H9 (cell line): ENCODE data around the gene CAVIN1. TPM values are rescaled to one million over a fixed set of nuclear protein-coding genes. Genes with fewer than 3 reads are reported as not detected.

Experiments
- DNase-seq: peaks from one replicate; pipeline ENCODE4 v3.0.0-alpha.2; 2017
- H2AFZ ChIP-seq: one replicate; pipeline ENCODE4 v1.6.1; 2013; ENCODE audit warnings: mild to moderate bottlenecking, low read length, control low read depth, moderate library complexity
- H2AK5ac ChIP-seq: 2 replicates; pipeline ENCODE4 v1.6.1; 2013; ENCODE audit warnings: low read length, control low read depth, mixed read lengths; ENCODE audit not compliant: insufficient read length
- H2BK120ac ChIP-seq: one replicate; pipeline ENCODE4 v1.6.1; 2013; ENCODE audit warnings: low read depth, mild to moderate bottlenecking, low read length, control low read depth, inconsistent platforms; ENCODE audit not compliant: poor library complexity, severe bottlenecking
- H2BK12ac ChIP-seq: 2 replicates; pipeline ENCODE4 v1.6.1; 2013; ENCODE audit warnings: low read length, control low read depth, mixed read lengths, low read depth; ENCODE audit not compliant: insufficient read length
- H2BK15ac ChIP-seq: 2 replicates; pipeline ENCODE4 v1.6.1; 2013; ENCODE audit warnings: low read depth, low read length, control low read depth
- H2BK20ac ChIP-seq: one replicate; pipeline ENCODE4 v1.6.1; 2013; ENCODE audit warnings: low read depth, mild to moderate bottlenecking, low read length, control low read depth, inconsistent platforms; ENCODE audit not compliant: poor library complexity, severe bottlenecking
- H2BK5ac ChIP-seq: 2 replicates; pipeline ENCODE4 v1.6.1; 2013; ENCODE audit warnings: low read length, control low read depth, mixed read lengths; ENCODE audit not compliant: insufficient read length
- H3K14ac ChIP-seq: 2 replicates; pipeline ENCODE4 v1.6.1; 2013; ENCODE audit warnings: low read length, control low read depth; ENCODE audit not compliant: insufficient read depth
- H3K18ac ChIP-seq: 2 replicates; pipeline ENCODE4 v1.6.1; 2013; ENCODE audit warnings: low read depth, mild to moderate bottlenecking, mixed read lengths, low read length, control low read depth; ENCODE audit not compliant: insufficient read length
- H3K23ac ChIP-seq: 2 replicates; pipeline ENCODE4 v1.6.1; 2013; ENCODE audit warnings: low read length, control low read depth, mixed read lengths, low read depth; ENCODE audit not compliant: insufficient read length
- H3K23me2 ChIP-seq: 2 replicates; pipeline ENCODE4 v1.6.1; 2013; ENCODE audit warnings: low read depth, mild to moderate bottlenecking, mixed read lengths, low read length, control low read depth; ENCODE audit not compliant: insufficient read length, poor library complexity, severe bottlenecking
- H3K27ac ChIP-seq: 2 replicates; pipeline ENCODE4 v1.5.1; 2013; ENCODE audit warnings: low read length, control low read depth, mixed read lengths, low read depth; ENCODE audit not compliant: insufficient read length
- H3K27me3 ChIP-seq: 2 replicates; pipeline ENCODE4 v1.6.1; 2013; ENCODE audit warnings: low read length, control low read depth, inconsistent platforms; ENCODE audit not compliant: insufficient read depth
- H3K4ac ChIP-seq: 2 replicates; pipeline ENCODE4 v1.6.1; 2013; ENCODE audit warnings: low read depth, mild to moderate bottlenecking, control low read depth, inconsistent platforms, low read length, moderate library complexity
- H3K4me1 ChIP-seq: 2 replicates; pipeline ENCODE4 v1.6.1; 2013; ENCODE audit warnings: low read length, control low read depth, inconsistent platforms; ENCODE audit not compliant: insufficient read depth
- H3K4me2 ChIP-seq: 2 replicates; pipeline ENCODE4 v1.6.1; 2013; ENCODE audit warnings: low read length, control low read depth, mixed read lengths; ENCODE audit not compliant: insufficient read length, insufficient read depth
- H3K56ac ChIP-seq: 2 replicates; pipeline ENCODE4 v1.6.1; 2013; ENCODE audit warnings: low read depth, mild to moderate bottlenecking, mixed read lengths, low read length, control low read depth; ENCODE audit not compliant: insufficient read length
- H3K79me1 ChIP-seq: 2 replicates; pipeline ENCODE4 v1.6.1; 2013; ENCODE audit warnings: low read depth, mild to moderate bottlenecking, moderate library complexity, low read length, control low read depth, inconsistent platforms; ENCODE audit not compliant: insufficient read depth, poor library complexity, severe bottlenecking
- H3K79me2 ChIP-seq: 2 replicates; pipeline ENCODE4 v1.6.1; 2013; ENCODE audit warnings: low read length, control low read depth, inconsistent platforms; ENCODE audit not compliant: insufficient read depth
- H3K9ac ChIP-seq: 2 replicates; pipeline ENCODE4 v1.6.1; 2013; ENCODE audit warnings: low read length, control low read depth, mixed read lengths; ENCODE audit not compliant: insufficient read length; ENCODE audit errors: extremely low read depth
- H3K9me3 ChIP-seq: one replicate; pipeline ENCODE4 v1.6.1; 2013; ENCODE audit warnings: low read depth, low read length, inconsistent platforms; ENCODE audit not compliant: control insufficient read depth
- H3T11ph ChIP-seq: one replicate; pipeline ENCODE4 v1.6.1; 2013; ENCODE audit warnings: mild to moderate bottlenecking, low read length, control low read depth, inconsistent platforms
- H4K20me1 ChIP-seq: one replicate; pipeline ENCODE4 v1.6.1; 2013; ENCODE audit not compliant: control insufficient read depth, insufficient read length, insufficient read depth
- H4K5ac ChIP-seq: 2 replicates; pipeline ENCODE4 v1.6.1; 2013; ENCODE audit warnings: low read depth, mild to moderate bottlenecking, mixed read lengths, low read length, control low read depth; ENCODE audit not compliant: insufficient read length
- H4K8ac ChIP-seq: replicated peaks from 2 replicates; pipeline ENCODE4 v1.6.1; 2013; ENCODE audit warnings: low read length, control low read depth, mixed read lengths, low read depth; ENCODE audit not compliant: insufficient read length
- H4K91ac ChIP-seq: 2 replicates; pipeline ENCODE4 v1.6.1; 2013; ENCODE audit warnings: low read depth, mild to moderate bottlenecking, moderate library complexity, mixed read lengths, low read length, control low read depth; ENCODE audit not compliant: insufficient read length
- H3K27ac Mint-ChIP-seq, 3 experiments: 2 replicates in 2 of 3; 3 replicates in 1 of 3; pipeline ENCODE4 v1.8.0; 2020 to 2021; ENCODE audit warnings: mixed read lengths in 3 of 3, mild to moderate bottlenecking in 1 of 3, moderate library complexity in 1 of 3
- H3K27me3 Mint-ChIP-seq: 2 replicates; pipeline ENCODE4 v1.8.0; 2021; ENCODE audit warnings: low read depth, mild to moderate bottlenecking, moderate library complexity, mixed read lengths
- H3K36me3 Mint-ChIP-seq, 3 experiments: 2 replicates in 2 of 3; 3 replicates in 1 of 3; pipeline ENCODE4 v1.8.0; 2020 to 2021; ENCODE audit warnings: low read depth in 3 of 3, mixed read lengths in 3 of 3; ENCODE audit not compliant: insufficient read depth in 1 of 3
- H3K4me1 Mint-ChIP-seq, 2 experiments: 2 replicates each; pipeline ENCODE4 v1.8.0; 2020; ENCODE audit warnings: mixed read lengths in 2 of 2
- H3K4me3 Mint-ChIP-seq, 2 experiments: 2 replicates in 1 of 2; 3 replicates in 1 of 2; pipeline ENCODE4 v1.8.0; 2020 to 2021; ENCODE audit warnings: mild to moderate bottlenecking in 2 of 2, mixed read lengths in 2 of 2, moderate library complexity in 1 of 2
- H3K9me3 Mint-ChIP-seq, 2 experiments: 2 replicates in 1 of 2; 3 replicates in 1 of 2; pipeline ENCODE4 v1.8.0; 2020; ENCODE audit warnings: mild to moderate bottlenecking in 2 of 2, mixed read lengths in 2 of 2, moderate library complexity in 1 of 2
- CTCF ChIP-seq: fragments of 200-600 bp; sonication (generic); conservative IDR thresholded peaks from 3 replicates; pipeline ENCODE4 v1.8.0; 2021; ENCODE audit warnings: antibody characterized with exemption, mild to moderate bottlenecking
- WGBS: extraction: QIAGEN DNeasy Blood & Tissue Kit; methylation state at CpG from one replicate; pipeline ENCODE4 v1.1.7; 2013; ENCODE audit warnings: missing lambda C conversion rate, low lambda C conversion rate, mixed read lengths; ENCODE audit not compliant: insufficient read length; ENCODE audit errors: extremely low coverage; 5-methylcytosine and 5-hydroxymethylcytosine counted together
- total RNA-seq: library from RNA; stranded (reverse); gene quantifications from 2 replicates; pipeline ENCODE4 v1.2.1, GENCODE V29; 2021

The CAVIN1 gene
- total RNA-seq, 1 experiment from 2014 or later = 65.2 TPM

- no peak overlapping the region for H3T11ph ChIP-seq
- no peak overlapping the region for H2AFZ ChIP-seq
- no peaks in the 10 kb centered on the region for H3K79me1 ChIP-seq
- H2BK12ac ChIP-seq = no peak overlapping the region
- H3K9me3 ChIP-seq = no peaks in the 10 kb centered on the region
- H2AK5ac ChIP-seq = no peak overlapping the region
- H3K9ac ChIP-seq = no peak overlapping the region
- H3K36me3 Mint-ChIP-seq = no peaks in the 10 kb centered on the region
- no peak overlapping the region for H2BK120ac ChIP-seq
- no peak overlapping the region for H2BK20ac ChIP-seq
- H3K4me1 ChIP-seq = peaks cover 2% of the 10 kb centered on the region; the same call in 1 of the 2 replicates
- no peak overlapping the region for H3K4me2 ChIP-seq
- H3K14ac ChIP-seq = no peak overlapping the region
- H3K4ac ChIP-seq = no peak overlapping the region
- H2BK5ac ChIP-seq = no peak overlapping the region
- H3K4me3 Mint-ChIP-seq = no peak overlapping the region
- no peak overlapping the region for H3K27ac ChIP-seq
- no peak overlapping the region for H3K18ac ChIP-seq
- peak overlapping the region in 1 of 3 experiments; percentile 76; a peak in 2 of 7 replicates for H3K27ac Mint-ChIP-seq
- no peak for TF ChIP-seq CTCF
- peak overlapping the region; percentile 95; the same call in 1 of the 2 replicates for H2BK15ac ChIP-seq
- H4K5ac ChIP-seq = no peak overlapping the region
- H4K20me1 ChIP-seq = no peaks in the 10 kb centered on the region
- H3K4me1 Mint-ChIP-seq = peaks cover 17 to 40% of the 10 kb centered on the region in 2 experiments
- H3K23me2 ChIP-seq = no peaks in the 10 kb centered on the region
- no peak overlapping the region for H3K23ac ChIP-seq
- H3K27me3 ChIP-seq = no peaks in the 10 kb centered on the region
- no peak for DNase-seq
- no peaks in the 10 kb centered on the region for H3K27me3 Mint-ChIP-seq
- no peaks in the 10 kb centered on the region for H3K79me2 ChIP-seq
- H4K91ac ChIP-seq = no peak overlapping the region
- WGBS = no CpG with 5 or more reads among the region's 3 CpGs
- H3K9me3 Mint-ChIP-seq = no peaks in the 10 kb centered on the region
- no peak overlapping the region for H4K8ac ChIP-seq
- H3K56ac ChIP-seq = no peak overlapping the region
These were observed 6.8 kb upstream of the CAVIN1 start for GRCh38 chr17:42429726-42430447.
